MM.1S (cell line): ENCODE results near the gene PTPN22.

Experiments used
- DNase-seq: peaks from one replicate; pipeline ENCODE4 v3.0.0-alpha.2; 2015
- H2AFZ ChIP-seq: fragments of 300-600 bp; sonication (generic); 2 replicates; pipeline ENCODE4 v1.6.0; 2016; ENCODE audit warnings: antibody characterized with exemption, low read length
- H3F3A ChIP-seq: fragments of 300-600 bp; sonication (generic); 2 replicates; pipeline ENCODE4 v1.6.1; 2016; ENCODE audit warnings: mild to moderate bottlenecking, antibody characterized with exemption, low read length, moderate library complexity, mixed read lengths; ENCODE audit not compliant: insufficient read depth
- H3K27ac ChIP-seq: fragments of 300-600 bp; sonication (generic); 2 replicates; pipeline ENCODE4 v1.5.1; 2016; ENCODE audit warnings: mild to moderate bottlenecking, low read length
- H3K27me3 ChIP-seq: fragments of 300-600 bp; sonication (generic); replicated peaks from 2 replicates; pipeline ENCODE4 v1.6.0; 2016; ENCODE audit warnings: low read length; ENCODE audit not compliant: insufficient read depth
- H3K36me3 ChIP-seq: fragments of 300-600 bp; sonication (generic); replicated peaks from 2 replicates; pipeline ENCODE4 v1.6.1; 2016; ENCODE audit warnings: mild to moderate bottlenecking, low read length, mixed read lengths; ENCODE audit not compliant: insufficient read depth
- H3K4me1 ChIP-seq: fragments of 300-600 bp; sonication (generic); 2 replicates; pipeline ENCODE4 v1.6.1; 2016; ENCODE audit warnings: low read length, mixed read lengths
- H3K4me2 ChIP-seq: fragments of 300-600 bp; sonication (generic); 2 replicates; pipeline ENCODE4 v1.6.0; 2016; ENCODE audit warnings: low read depth, low read length
- H3K4me3 ChIP-seq: fragments of 300-600 bp; sonication (generic); 2 replicates; pipeline ENCODE4 v1.5.1; 2016; ENCODE audit warnings: low read length, mixed read lengths
- H3K79me2 ChIP-seq: fragments of 300-600 bp; sonication (generic); 2 replicates; pipeline ENCODE4 v1.6.1; 2016; ENCODE audit warnings: mixed run types, low read length, mixed read lengths
- H3K9ac ChIP-seq: fragments of 300-600 bp; sonication (generic); 2 replicates; pipeline ENCODE4 v1.6.1; 2016; ENCODE audit warnings: low read length, mixed read lengths
- H3K9me2 ChIP-seq: fragments of 300-600 bp; sonication (generic); replicated peaks from 2 replicates; pipeline ENCODE4 v1.6.1; 2016; ENCODE audit warnings: mild to moderate bottlenecking, low read length, mixed read lengths; ENCODE audit not compliant: insufficient read depth
- H3K9me3 ChIP-seq: fragments of 300-600 bp; sonication (generic); replicated peaks from 2 replicates; pipeline ENCODE4 v1.6.1; 2016; ENCODE audit warnings: mild to moderate bottlenecking, low read length, mixed read lengths; ENCODE audit not compliant: insufficient read depth
- H4K20me1 ChIP-seq: fragments of 300-600 bp; sonication (generic); 2 replicates; pipeline ENCODE4 v1.6.1; 2016; ENCODE audit warnings: mild to moderate bottlenecking, low read length, moderate library complexity, mixed read lengths; ENCODE audit not compliant: insufficient read depth
- EZH2 ChIP-seq: fragments of 300-600 bp; sonication (generic); optimal IDR thresholded peaks from 2 replicates; pipeline ENCODE3; 2017; ENCODE audit warnings: low read depth, mild to moderate bottlenecking, antibody characterized with exemption, low read length, mixed read lengths
- EZH2phosphoT487 ChIP-seq: fragments of 300-600 bp; sonication (generic); IDR thresholded peaks from 2 replicates; pipeline ENCODE4 v1.6.1; 2018; ENCODE audit warnings: antibody characterized with exemption, low read length
- TF ChIP-seq, protein P1 (sequence below): fragments of 300-600 bp; sonication (generic); IDR thresholded peaks from 2 replicates; pipeline ENCODE4 v1.5.1; 2016; ENCODE audit warnings: antibody characterized with exemption, low read length, mixed read lengths

PTPN22 gene

DNA sequence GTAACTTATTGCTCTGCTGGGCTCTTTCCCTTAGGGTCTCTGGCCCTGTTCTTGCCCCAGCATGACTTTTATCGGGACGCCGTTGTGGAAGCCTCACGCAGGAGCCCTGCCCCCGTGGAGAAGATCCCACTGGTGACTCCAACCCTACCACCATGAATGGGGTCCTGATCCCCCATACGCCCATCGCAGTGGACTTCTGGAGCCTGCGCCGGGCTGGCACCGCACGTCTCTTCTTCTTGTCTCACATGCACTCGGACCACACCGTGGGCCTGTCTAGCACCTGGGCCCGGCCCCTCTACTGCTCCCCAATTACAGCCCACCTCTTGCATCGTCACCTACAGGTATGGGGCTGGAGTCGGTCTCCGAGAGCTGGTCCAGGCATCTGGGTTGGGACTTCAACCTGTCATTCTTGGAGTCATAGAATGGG lies 33.9 kb upstream of the PTPN22 start:
- Histone ChIP-seq H3F3A (no peaks in the 10 kb centered on the region), H3K9ac (peak overlapping the region; percentile 81), H3K36me3 (no peaks in the 10 kb centered on the region), H3K4me1 (0 out of 2 replicates have a peak, but pooled peaks cover 5% of the 10 kb centered on the region), H3K4me3 (peak overlapping the region; percentile 87), H4K20me1 (no peaks in the 10 kb centered on the region), H3K9me3 (no peaks in the 10 kb centered on the region), H3K27ac (peak overlapping the region; percentile 72; the same call in 1 of the 2 replicates), H3K27me3 (no peaks in the 10 kb centered on the region), H3K9me2 (no peaks in the 10 kb centered on the region), H3K4me2 (peak overlapping the region; percentile 63), H2AFZ (peak overlapping the region; percentile 75), H3K79me2 (peaks cover 15% of the 10 kb centered on the region)
- no peak for TF ChIP-seq EZH2phosphoT487
- TF ChIP-seq, protein P1, sequence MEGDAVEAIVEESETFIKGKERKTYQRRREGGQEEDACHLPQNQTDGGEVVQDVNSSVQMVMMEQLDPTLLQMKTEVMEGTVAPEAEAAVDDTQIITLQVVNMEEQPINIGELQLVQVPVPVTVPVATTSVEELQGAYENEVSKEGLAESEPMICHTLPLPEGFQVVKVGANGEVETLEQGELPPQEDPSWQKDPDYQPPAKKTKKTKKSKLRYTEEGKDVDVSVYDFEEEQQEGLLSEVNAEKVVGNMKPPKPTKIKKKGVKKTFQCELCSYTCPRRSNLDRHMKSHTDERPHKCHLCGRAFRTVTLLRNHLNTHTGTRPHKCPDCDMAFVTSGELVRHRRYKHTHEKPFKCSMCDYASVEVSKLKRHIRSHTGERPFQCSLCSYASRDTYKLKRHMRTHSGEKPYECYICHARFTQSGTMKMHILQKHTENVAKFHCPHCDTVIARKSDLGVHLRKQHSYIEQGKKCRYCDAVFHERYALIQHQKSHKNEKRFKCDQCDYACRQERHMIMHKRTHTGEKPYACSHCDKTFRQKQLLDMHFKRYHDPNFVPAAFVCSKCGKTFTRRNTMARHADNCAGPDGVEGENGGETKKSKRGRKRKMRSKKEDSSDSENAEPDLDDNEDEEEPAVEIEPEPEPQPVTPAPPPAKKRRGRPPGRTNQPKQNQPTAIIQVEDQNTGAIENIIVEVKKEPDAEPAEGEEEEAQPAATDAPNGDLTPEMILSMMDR, result no peak
- TF ChIP-seq EZH2, result no peak
- peak; percentile 17 for DNase-seq

DNA sequence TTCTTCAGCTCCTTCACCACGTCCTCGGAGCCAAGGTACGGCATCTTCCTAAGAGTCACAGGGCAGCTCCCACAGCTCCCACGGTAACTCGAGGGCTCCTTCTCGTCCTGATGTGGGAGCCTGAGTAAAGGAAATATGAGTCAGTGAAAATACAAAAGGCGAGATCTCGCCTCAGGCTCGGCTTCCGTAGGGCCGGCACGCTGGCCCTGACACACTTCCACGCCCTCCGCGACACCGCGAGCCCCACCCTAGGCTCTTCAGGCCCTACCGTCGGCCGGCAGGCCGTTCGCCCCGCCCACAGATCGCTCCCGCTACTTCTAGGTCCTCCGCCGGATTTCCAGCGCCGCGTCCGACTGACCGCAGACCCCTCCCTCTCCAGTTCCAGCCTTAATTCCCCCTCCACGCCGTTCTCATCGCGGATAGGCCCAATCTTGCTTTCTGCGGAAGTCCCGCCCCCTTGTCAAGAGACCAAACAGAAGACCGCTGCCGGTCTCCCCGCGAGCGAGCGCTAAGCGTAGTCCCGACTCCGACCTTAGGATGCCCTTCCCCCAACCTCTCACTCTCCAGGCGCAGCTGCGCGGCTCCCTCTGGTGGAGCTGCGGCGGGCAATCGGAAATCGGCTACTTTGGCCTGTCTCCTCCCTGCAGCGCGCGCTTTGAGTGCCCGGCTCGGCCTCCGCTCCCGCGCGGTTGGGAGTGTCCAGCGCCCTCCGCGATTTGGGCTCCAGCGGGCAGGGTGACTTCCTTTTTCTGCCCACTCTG lies 33.3 kb upstream of the PTPN22 start, which contains the start of the genes AP4B1 and DCLRE1B:
AP4B1 (minus strand) TSS at position 126 of the 761 bp plus-strand sequence; CDS start at position 44, 82 bp downstream.
DCLRE1B (plus strand) TSS at position 653 of the 761 bp plus-strand sequence. CDS start 261 bp downstream, outside the sequence.
- peaks cover 15% of the 10 kb centered on the region for H3K79me2 ChIP-seq
- H3K4me3 ChIP-seq, result peak within 1 kb of the TSS; percentile 87
- no peak for TF ChIP-seq EZH2phosphoT487
- TF ChIP-seq, protein P1, result peak; percentile 40
- no peak for TF ChIP-seq EZH2
- peak within 1 kb of the TSS; percentile 72; the same call in 1 of the 2 replicates for H3K27ac ChIP-seq
- H3K9ac ChIP-seq, result peak within 1 kb of the TSS; percentile 81
- H3K4me1 ChIP-seq, result 0 out of 2 replicates have a peak, but pooled peaks cover 5% of the 10 kb centered on the region
- no peaks in the 10 kb centered on the region for H3K27me3 ChIP-seq
- H4K20me1 ChIP-seq, result no peaks in the 10 kb centered on the region
- peak; percentile 96 for DNase-seq
- peak within 1 kb of the TSS; percentile 75 for H2AFZ ChIP-seq
- H3K9me2 ChIP-seq, result no peaks in the 10 kb centered on the region
- H3K4me2 ChIP-seq, result peak within 1 kb of the TSS; percentile 63
- no peaks in the 10 kb centered on the region for H3K36me3 ChIP-seq
- no peaks in the 10 kb centered on the region for H3K9me3 ChIP-seq
- no peaks in the 10 kb centered on the region for H3F3A ChIP-seq

DNA sequence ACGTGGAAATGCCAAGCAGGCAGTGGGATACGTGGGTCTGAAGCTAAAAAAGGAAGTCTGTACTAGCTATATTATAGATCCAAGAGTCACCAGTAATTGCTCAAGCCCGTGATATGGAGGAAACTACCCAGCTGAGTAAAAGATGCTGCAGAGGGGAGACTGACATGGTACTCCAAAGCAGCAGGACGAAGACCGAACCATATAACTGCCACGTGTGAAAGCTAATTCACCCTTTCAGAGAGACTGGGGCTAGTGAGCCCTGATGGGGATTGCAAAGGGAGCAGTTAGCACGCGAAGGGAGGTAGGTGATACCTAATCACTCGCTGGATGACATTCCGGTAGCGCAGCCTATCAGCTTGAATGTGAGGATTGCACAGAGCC lies 32.8 kb upstream of the PTPN22 start:
- 0 out of 2 replicates have a peak, but pooled peaks cover 5% of the 10 kb centered on the region for H3K4me1 ChIP-seq
- H3K9ac ChIP-seq, result peak overlapping the region; percentile 68
- H3K9me3 ChIP-seq, result no peaks in the 10 kb centered on the region
- H2AFZ ChIP-seq, result peak overlapping the region; percentile 55
- H3K27me3 ChIP-seq, result no peaks in the 10 kb centered on the region
- no peak for TF ChIP-seq EZH2phosphoT487
- no peak for DNase-seq
- no peaks in the 10 kb centered on the region for H3K9me2 ChIP-seq
- peaks cover 15% of the 10 kb centered on the region for H3K79me2 ChIP-seq
- H3F3A ChIP-seq, result no peaks in the 10 kb centered on the region
- peak overlapping the region; percentile 72; the same call in 1 of the 2 replicates for H3K27ac ChIP-seq
- H4K20me1 ChIP-seq, result no peaks in the 10 kb centered on the region
- H3K36me3 ChIP-seq, result no peaks in the 10 kb centered on the region
- H3K4me2 ChIP-seq, result peak overlapping the region; percentile 60
- peak overlapping the region; percentile 75 for H3K4me3 ChIP-seq
